Testis (tissue), 5 donors: ENCODE measurements around the gene RILP. TPM values are rescaled to one million over a fixed set of nuclear protein-coding genes. Genes with fewer than 3 reads are reported as not detected.

Source experiments
- DNase-seq: peaks from one replicate; pipeline ENCODE4 v3.0.0-alpha.2; 2019
- H3K27ac ChIP-seq, 2 donors: fragments of 200-600 bp; sonication (generic); one replicate each; pipeline ENCODE4 v1.5.1; 2019
- H3K27me3 ChIP-seq: fragments of 200-600 bp; sonication (generic); one replicate; pipeline ENCODE4 v1.5.1; 2019
- H3K36me3 ChIP-seq: fragments of 200-600 bp; sonication (generic); one replicate; pipeline ENCODE4 v1.5.1; 2017; ENCODE audit warnings: low read depth; ENCODE audit errors: missing control alignments
- H3K4me1 ChIP-seq: fragments of 200-600 bp; sonication (generic); one replicate; pipeline ENCODE4 v1.5.1; 2019
- H3K4me3 ChIP-seq, 2 donors: fragments of 200-600 bp; sonication (generic); one replicate each; pipeline ENCODE4 v1.5.1; 2017 to 2019
- H3K9me3 ChIP-seq: fragments of 200-600 bp; sonication (generic); one replicate; pipeline ENCODE4 v1.5.1; 2017
- POLR2A ChIP-seq: fragments of 450-650 bp; IDR thresholded peaks from one replicate; pipeline ENCODE4 v1.6.1; 2017; ENCODE audit warnings: antibody characterized with exemption, mild to moderate bottlenecking, moderate library complexity
- WGBS, 2 donors: methylation state at CpG; one replicate each; pipeline ENCODE4 v1.1.5; 2018; 5-methylcytosine and 5-hydroxymethylcytosine counted together
- intact Hi-C: fragments of 100-400 bp; cut with DNase I; formaldehyde crosslinking; loops from one replicate; pipeline ENCODE4 v1.15.1; 2023; ENCODE audit warnings: low total_unique reads
- long read RNA-seq, 2 donors: transcript quantifications; one replicate each; lab custom pipeline, GENCODE V29; 2026
- polyA plus RNA-seq: library from polyadenylated mRNA; stranded (reverse); fragments of 350-450 nt; fragmentation: Illumina TruSeq; extraction: RNeasy Lipid Tissue Mini Kit (QIAGEN cat#74804); gene quantifications from one replicate; pipeline ENCODE4 v1.2.3, GENCODE V29; 2014; ENCODE audit warnings: low read depth, low replicate concordance; ENCODE audit not compliant: insufficient read depth
- total RNA-seq, 2 donors: library from RNA; depleted of rRNA; stranded (reverse); fragments of >200 nt; gene quantifications; one replicate each; pipeline ENCODE4 v1.2.3, GENCODE V29; 2016
- TF ChIP-seq, protein P1 (sequence below), 3 experiments: fragments of 450-650 bp in 2 of 3; fragments of 200-600 bp in 1 of 3; sonication (generic) in 1 of 3; IDR thresholded peaks; one replicate each; pipeline ENCODE4 v1.5.1; 2016 to 2019; ENCODE audit warnings: antibody characterized with exemption in 3 of 3, mild to moderate bottlenecking in 2 of 3, moderate library complexity in 1 of 3

Gene RILP, protein sequence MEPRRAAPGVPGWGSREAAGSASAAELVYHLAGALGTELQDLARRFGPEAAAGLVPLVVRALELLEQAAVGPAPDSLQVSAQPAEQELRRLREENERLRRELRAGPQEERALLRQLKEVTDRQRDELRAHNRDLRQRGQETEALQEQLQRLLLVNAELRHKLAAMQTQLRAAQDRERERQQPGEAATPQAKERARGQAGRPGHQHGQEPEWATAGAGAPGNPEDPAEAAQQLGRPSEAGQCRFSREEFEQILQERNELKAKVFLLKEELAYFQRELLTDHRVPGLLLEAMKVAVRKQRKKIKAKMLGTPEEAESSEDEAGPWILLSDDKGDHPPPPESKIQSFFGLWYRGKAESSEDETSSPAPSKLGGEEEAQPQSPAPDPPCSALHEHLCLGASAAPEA
- total RNA-seq = 10 to 100 TPM; 30.6 to 32.5 TPM
- 8.4 TPM for polyA plus RNA-seq
- long read RNA-seq, donor 1, partial matches to known transcripts = 0 of 3 reads
- long read RNA-seq, donor 1, other reads (novel, unspliced or antisense) = 0 of 3 reads
- long read RNA-seq, donor 2, partial matches to known transcripts = 0 of 2 reads
- long read RNA-seq, donor 2, other reads (novel, unspliced or antisense) = 0 of 2 reads

DNA sequence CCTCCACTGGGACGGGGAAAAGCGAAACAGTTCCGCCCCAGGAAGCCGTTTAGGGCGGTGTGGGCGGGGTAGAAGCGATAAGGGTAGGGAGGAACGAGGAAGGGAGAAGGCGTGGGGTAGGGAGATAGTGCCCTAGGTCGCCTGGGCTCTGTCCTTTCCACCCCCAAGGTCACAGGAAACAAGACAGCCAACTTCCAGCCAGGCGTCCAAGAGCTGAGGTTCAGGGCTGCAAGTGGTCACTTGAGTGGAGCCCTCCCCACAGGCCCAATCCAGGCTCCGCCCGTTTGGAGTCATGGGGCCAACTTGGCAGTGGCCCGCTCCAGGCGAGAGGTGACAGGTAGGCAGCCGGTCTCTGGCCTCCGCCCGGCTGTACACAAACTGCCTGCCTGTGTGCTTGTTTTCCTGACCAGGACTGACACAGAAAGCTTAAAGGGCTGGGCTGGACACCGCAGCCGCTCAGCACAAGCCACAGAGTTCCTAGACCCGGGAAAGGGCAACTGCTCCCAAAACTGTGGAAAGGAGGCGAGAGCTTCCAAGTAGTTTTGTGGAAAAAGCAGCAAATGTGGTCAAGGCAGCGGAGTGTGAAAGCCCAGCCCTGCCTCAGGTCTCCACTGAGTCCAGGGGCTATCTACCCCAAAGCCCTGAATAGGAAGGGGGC lies at the start of gene RILP:
Gene RILP (minus strand): TSS at position 23 of the 658 bp plus-strand sequence. CDS start 62 bp downstream, outside the sequence.
- 3 to 8% methylated on average over 5 to 23 of the region's 23 CpGs for WGBS, 2 donors
- TF ChIP-seq, protein P1, sequence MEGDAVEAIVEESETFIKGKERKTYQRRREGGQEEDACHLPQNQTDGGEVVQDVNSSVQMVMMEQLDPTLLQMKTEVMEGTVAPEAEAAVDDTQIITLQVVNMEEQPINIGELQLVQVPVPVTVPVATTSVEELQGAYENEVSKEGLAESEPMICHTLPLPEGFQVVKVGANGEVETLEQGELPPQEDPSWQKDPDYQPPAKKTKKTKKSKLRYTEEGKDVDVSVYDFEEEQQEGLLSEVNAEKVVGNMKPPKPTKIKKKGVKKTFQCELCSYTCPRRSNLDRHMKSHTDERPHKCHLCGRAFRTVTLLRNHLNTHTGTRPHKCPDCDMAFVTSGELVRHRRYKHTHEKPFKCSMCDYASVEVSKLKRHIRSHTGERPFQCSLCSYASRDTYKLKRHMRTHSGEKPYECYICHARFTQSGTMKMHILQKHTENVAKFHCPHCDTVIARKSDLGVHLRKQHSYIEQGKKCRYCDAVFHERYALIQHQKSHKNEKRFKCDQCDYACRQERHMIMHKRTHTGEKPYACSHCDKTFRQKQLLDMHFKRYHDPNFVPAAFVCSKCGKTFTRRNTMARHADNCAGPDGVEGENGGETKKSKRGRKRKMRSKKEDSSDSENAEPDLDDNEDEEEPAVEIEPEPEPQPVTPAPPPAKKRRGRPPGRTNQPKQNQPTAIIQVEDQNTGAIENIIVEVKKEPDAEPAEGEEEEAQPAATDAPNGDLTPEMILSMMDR (IDR thresholded peaks at IDR 0.05) = no peak
- no peak for TF ChIP-seq POLR2A
- peaks cover 20% of the 10 kb centered on the region for H3K4me1 ChIP-seq

DNA sequence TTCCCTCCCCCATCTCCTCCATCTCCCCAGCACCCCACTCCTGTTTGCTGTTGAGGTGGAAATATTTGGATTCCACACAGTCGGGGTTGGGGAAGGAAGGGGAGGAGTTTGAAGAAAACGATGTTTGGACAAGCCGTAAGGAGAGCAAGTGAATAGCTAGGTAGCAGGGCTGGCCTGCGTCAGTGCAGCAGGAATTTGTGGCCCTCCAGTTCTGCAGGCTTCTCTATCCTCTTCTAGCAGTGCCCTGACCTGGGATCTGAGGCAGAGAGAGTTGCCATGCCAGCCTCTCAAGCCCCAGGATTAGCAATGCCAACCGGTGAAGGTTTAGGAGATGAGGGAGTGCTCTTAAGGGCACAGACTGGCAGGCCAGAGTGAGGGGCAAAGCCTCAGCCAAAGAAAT lies 48.0 kb upstream of the RILP start:
- Histone ChIP-seq H3K27me3 (no peaks in the 10 kb centered on the region), H3K4me3 (no peak overlapping the region), H3K27ac (no peak overlapping the region), H3K9me3 (no peaks in the 10 kb centered on the region), H3K4me1 (no peaks in the 10 kb centered on the region), H3K36me3 (no peaks in the 10 kb centered on the region)
- intact Hi-C loops = no loop called here
- TF ChIP-seq, protein P1 (IDR thresholded peaks at IDR 0.05) = no peak
- TF ChIP-seq POLR2A = no peak
- 66 to 75% methylated on average over 5 of the region's 5 CpGs for WGBS, 2 donors
- DNase-seq = no peak

More for the DNA sequence above, at the start of gene RILP:
- intact Hi-C loops = loop anchor here (5.0 kb wide), 1 partner anchor 73 kb away; no protein-coding TSS in a partner anchor
- DNase-seq = peak; percentile 90
- no peaks in the 10 kb centered on the region for H3K27me3 ChIP-seq
- H3K27ac ChIP-seq = peak within 1 kb of the TSS; percentile 78 to 94
- H3K36me3 ChIP-seq = no peaks in the 10 kb centered on the region
- no peaks in the 10 kb centered on the region for H3K9me3 ChIP-seq
- H3K4me3 ChIP-seq = peak within 1 kb of the TSS; percentile 70 to 72

DNA sequence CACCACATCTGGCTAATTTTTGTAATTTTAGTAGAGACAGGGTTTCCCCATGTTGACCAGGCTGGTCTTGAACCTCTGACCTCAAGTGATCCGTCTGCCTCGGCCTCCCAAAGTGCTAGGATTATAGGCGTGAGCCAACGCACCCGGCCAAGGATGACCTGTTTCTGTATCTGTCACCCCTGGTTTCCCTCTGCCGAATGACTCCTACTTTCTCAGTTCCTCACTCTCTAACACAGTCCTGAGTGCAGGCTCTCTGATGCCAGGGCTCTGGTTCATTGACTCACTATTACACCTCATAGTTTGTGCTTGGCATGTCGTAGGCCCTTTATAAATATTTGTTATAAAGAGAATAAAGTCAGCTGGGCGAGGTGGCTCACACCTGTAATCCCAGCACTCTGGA lies 45.7 kb upstream of the RILP start:
- no peak for TF ChIP-seq POLR2A
- TF ChIP-seq, protein P1 (IDR thresholded peaks at IDR 0.05) = no peak
- Histone ChIP-seq H3K9me3 (no peaks in the 10 kb centered on the region), H3K36me3 (no peaks in the 10 kb centered on the region), H3K27ac (no peak overlapping the region), H3K4me3 (no peak overlapping the region), H3K27me3 (no peaks in the 10 kb centered on the region), H3K4me1 (no peaks in the 10 kb centered on the region)
- intact Hi-C loops = no loop called here
- 87 to 94% methylated on average over 8 of the region's 8 CpGs for WGBS, 2 donors
- no peak for DNase-seq

DNA sequence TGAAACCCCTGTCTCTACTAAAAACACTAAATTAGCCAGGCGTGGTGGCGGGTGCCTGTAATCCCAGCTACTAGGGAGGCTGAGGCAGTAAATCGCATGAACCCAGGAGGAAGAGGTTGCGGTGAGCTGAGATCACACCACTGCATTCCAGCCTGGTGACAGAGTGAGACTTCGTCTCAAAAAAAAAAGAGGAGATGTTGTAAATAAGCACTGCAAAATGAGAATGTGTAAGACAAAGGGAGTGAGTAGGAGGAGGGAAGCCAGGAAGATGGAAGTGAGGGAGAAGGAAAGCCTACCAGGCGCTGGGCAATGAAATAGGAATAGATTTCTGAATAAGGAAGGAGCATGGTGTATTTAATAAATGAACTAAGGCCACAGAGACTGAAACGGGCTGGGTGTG lies 43.7 kb upstream of the RILP start:
- Histone ChIP-seq H3K4me3 (no peak overlapping the region), H3K27me3 (no peaks in the 10 kb centered on the region), H3K27ac (no peak overlapping the region), H3K4me1 (no peaks in the 10 kb centered on the region), H3K9me3 (no peaks in the 10 kb centered on the region), H3K36me3 (no peaks in the 10 kb centered on the region)
- TF ChIP-seq POLR2A = no peak
- TF ChIP-seq, protein P1 (IDR thresholded peaks at IDR 0.05) = no peak
- DNase-seq = no peak
- intact Hi-C loops = no loop called here
- 93 to 96% methylated on average over 7 of the region's 7 CpGs for WGBS, 2 donors
